ENCODE measurements around the gene KCNK13.

Gene KCNK13

DNA sequence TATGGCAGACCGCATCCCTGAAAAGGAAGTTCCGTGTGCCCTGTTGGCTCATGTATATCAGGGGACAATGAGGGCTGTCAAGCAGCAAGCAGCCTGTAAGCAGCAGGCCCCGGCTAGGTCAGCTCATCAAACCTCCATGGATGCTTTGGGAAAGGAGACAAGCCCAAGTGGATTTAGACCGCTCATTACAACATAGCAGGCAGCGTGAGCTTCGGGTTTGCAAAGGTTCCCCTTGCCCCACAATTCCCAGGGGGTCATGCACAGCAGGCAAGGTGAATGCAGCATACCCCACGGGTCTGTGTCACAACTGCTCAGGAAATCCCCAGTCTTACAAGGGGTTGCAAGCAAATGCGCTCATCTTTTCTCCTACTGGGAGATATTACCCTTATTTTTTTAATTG is 54.6 kb downstream of the KCNK13 start:
- no peak for DNase-seq (ENCODE audit: extremely low read depth in 1 of 2, low read depth in 1 of 2)

DNA sequence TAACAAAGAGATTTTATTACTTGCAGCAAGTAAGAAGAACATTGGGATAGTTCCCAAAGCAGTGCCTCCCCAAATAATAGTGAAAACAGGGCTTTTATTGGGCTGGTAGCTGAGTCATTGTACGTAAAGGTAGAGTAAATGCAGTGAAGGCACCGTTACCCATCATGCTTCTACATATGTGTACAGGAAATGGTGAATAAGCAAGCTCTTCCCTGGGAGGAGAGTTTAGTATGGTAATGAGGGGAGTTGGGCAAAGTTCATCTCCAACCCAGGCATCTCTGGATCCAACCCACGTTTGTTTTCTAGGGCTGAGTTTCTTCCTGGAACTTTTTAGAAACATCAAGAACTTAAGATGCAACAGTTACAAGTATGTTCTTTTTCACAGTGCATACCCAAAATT is 56.2 kb downstream of the KCNK13 start:
- no peak for DNase-seq (ENCODE audit: extremely low read depth in 1 of 2, low read depth in 1 of 2)

DNA sequence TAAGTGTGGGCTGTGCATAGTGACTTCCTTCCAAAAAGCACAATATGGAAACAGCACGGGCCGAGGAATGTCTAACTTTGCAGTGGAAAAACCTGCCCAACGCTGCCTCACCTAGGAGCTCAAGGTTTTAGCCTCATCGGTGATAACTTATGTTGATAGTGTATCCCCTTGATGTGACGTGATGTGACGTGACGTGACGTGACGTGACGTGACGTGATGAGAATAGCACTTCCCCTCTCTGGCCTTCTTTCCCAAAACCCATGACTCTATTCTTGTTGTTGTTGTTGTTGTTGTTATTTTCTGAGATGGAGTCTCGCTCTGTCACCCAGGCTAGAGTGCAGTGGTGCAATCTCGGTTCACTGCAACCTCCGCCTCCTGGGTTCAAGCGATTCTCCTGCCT is 64.5 kb downstream of the KCNK13 start:
- DNase-seq (ENCODE audit: extremely low read depth in 1 of 2, low read depth in 1 of 2), result no peak

DNA sequence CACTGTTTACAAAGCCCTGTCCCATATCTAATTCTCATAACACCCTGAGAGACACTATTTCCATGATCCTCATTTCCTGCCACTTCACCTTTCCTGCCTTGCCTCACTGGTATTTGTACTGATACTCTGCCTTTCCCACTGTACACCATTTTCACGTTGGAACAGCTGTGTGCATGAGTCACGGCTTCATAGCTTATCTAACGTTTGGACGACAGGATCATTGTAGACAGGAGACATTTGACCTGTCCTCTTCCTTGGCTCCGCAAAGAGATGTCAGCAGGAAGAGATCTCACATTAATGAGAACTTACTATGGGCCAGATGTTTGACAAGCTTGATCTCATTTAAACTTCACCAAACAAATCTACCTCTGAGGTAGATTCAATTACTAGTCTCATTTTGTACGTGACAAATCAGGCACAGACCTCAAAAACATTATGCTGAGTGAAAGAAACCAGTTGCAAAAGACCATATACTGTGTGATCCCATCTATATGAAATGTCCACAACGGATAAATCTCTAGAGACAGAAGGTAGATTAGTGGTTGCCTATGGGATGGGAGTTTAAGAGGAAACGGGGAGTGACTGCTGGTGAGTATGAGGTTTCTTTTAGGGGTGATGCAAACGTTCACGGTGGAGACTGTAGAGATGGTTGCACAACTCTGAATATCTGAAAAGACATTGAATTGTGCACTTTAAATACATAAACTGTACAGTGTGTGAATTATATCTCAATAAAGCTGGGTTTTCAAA is 71.2 kb downstream of the KCNK13 start:
- no peak for DNase-seq (ENCODE audit: extremely low read depth in 1 of 2, low read depth in 1 of 2)

DNA sequence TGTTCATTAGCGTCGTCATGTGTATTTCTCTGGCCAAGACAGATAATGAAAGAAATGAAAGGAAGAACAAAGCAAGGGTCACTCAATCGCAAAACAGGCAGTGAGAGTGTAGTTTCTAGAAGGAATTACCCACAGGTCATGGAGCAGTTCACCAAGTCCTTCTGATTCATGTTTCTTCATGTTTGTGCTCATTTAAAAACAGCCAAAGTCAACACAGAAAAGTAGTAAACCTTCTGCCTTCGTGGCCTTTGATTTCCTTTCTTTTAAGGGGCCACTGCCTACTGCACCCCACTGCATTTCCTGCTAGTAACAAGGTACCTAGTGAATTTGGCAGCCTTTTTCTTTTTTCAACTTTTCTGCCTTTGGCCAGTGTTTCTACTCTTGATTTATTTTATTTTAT is 75.1 kb downstream of the KCNK13 start:
- no peak for DNase-seq (ENCODE audit: extremely low read depth in 1 of 2, low read depth in 1 of 2)

DNA sequence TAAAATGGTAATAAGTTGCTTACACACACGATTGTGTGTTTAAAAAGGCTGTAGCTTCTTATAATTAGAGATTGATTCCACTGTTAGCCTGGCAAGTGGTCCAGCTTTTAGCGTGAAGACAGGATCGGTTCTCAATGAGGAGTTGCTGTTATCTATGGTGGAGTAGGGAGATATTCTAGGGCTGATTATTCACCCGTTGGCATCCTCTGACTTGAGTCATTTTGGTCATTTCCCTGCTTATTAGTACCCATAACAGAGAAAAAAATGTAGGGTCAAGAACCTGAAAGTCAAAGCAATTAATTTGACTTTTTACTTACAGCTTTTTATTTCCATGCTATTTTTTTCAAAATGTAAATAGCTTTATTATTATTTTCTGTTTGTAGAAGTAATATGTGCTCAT is 76.0 kb downstream of the KCNK13 start:
- DNase-seq (ENCODE audit: extremely low read depth in 1 of 2, low read depth in 1 of 2), result no peak

DNA sequence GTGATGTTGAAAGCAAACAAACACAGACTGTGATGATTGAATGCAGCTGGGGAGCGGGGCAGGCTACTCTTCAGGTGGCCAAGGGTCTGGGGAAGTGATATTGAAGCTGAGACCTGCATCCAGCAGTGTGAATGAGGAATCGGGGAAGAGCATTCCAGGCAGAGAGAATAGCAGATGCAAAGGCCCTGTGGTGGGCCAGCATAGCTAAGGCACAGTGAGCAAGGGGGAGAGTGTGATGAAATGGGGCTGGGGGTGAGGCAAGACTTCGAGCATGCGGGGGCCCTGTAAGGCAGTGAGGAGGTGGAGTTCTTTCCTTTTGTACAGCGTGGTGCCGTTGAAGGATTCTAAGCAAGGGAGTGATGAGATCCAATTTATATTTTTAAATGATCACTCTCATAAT is 77.4 kb downstream of the KCNK13 start:
- DNase-seq (ENCODE audit: extremely low read depth in 1 of 2, low read depth in 1 of 2), result no peak

DNA sequence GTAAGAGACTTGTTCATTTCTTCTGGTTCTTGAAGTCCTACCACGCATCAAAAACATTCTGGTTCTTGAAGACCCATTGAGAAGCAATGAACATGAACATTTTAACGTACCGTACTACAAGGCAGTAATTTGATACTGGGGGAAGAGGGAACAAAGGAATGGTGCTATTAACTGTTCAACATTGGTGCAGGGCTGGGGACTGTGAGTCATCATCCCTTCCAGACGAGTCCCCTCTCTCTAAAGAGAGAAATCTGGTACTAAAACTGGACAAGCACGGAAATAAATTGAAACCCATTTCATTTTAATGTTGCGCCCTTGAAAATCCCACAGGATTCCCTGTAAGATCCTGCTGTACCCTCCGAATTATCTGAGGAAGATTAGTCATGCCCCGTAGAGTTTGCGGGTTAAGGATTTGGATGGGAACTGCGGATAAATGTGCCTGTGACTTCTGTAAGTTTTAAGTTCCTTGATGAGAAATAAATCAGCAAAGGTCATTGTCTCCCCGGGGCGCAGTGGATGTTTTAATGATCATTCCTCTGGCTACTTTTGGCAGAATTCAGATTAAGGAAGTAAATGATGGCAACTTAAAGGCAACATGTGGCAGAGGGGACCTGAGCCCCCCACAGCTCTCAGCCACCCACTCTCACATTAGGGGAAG is 78.6 kb downstream of the KCNK13 start:
- DNase-seq (ENCODE audit: extremely low read depth in 1 of 2, low read depth in 1 of 2), result no peak

DNA sequence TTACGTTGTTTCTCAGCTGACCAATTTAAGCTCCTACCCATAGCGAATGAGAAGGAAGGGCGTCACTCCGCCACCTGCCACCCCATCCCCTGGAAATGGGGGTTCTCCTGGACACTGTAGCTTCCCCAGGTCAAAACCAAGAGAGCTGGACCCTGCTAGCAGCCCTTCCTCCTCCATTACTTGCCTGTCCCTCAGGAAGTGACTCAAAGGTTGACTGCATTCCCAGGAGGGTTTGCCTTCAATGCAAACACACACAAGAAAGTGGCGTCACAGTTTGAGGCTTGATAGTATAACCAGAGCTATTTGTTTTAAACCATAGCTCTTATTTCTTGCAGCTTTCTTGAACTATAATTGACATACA is 79.1 kb downstream of the KCNK13 start:
- no peak for DNase-seq (ENCODE audit: extremely low read depth in 1 of 2, low read depth in 1 of 2)

DNA sequence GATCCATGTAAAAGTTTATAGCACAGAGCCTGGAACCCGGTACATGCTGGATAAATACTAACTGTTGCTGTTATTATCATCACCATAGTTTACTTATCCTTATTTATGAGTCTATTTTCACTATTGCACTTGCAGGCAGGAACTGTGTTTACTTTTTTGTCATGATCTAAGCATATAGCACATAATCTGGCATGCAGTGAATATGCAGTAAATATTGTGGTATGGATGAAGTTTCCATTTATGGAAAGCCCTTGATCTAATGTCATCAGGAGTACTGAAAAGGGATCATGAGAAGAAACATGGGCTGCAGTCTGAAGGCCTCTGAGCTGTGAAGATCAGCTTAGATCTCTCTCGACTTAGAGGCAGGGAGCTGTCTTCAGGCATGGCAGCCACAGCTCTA is 91.6 kb downstream of the KCNK13 start:
- no peak for DNase-seq (ENCODE audit: extremely low read depth in 1 of 2, low read depth in 1 of 2)

DNA sequence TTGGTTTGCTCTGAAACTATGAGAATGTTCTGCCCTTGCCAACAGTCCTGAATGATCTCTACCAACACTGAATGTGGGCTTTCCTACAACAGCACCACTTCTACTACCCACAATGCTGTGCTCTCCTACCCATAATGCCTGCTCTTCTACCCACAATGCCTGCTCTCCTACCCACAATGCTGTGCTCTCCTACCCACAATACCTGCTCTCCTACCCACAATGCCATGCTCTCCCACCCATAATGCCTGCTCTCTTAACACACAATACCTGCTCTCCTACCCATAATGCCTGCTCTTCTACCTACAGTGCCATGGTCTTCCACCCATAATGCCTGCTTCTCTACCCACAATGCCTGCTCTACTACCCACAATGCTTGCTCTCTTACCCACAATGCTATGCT is 92.3 kb downstream of the KCNK13 start:
- no peak for DNase-seq (ENCODE audit: extremely low read depth in 1 of 2, low read depth in 1 of 2)

DNA sequence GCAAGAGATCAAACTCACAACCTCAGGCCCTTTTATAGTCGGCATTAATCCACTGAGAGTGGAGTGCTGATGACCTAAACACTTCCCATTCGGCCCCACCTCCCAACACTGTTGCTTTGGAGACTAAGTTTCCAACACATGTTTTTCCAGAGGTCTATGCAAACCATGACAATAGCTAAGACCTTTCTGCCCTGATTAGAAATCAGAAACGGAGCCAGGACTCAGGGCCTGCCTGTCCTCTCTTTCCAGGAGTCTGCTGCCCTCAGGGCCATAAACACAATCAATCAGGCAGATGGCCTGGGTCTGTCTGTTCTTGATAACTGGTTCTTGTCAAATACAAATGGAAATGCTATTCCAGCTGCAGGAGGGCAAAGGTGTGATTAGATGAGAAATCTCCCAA is 97.4 kb downstream of the KCNK13 start:
- DNase-seq (ENCODE audit: extremely low read depth in 1 of 2, low read depth in 1 of 2), result no peak

DNA sequence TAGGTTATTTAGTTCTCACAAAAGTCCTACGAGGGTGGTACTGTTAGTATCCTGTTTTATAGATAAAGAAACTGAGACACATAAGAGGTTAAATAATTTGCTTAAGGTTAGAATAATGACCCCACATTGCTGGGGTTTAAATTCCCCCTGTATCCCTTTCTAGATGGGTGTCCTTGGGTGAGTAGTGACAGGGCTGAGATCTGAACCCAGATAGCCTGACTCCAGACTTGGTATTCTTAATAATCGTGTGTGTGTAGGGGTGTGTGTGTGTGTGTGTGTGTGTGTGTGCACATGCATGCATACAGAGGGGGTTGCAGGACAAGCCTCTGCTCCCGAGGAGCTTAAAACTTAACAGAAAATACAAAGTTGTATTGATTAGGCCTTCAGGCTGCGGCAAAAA is 97.9 kb downstream of the KCNK13 start:
- DNase-seq (ENCODE audit: extremely low read depth in 1 of 2, low read depth in 1 of 2), result no peak

DNA sequence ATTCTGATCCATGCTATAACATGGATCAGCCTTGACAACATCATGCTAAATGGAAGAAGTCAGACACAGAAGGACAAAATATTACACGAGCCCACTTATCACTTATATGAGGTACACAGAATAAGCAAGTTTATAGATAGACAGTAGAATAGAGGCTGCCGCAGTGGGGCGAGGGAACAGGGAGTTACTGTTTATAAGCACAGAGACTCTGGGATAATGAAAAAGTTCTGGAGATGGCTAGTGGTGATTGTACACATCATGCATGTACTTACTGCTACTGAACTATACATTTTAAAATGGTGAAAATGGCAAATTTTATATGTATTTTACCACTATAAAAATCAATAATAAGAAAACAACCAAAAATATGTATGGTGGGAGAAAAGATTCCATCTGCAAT is 99.3 kb downstream of the KCNK13 start:
- no peak for DNase-seq (ENCODE audit: extremely low read depth in 1 of 2, low read depth in 1 of 2)

DNA sequence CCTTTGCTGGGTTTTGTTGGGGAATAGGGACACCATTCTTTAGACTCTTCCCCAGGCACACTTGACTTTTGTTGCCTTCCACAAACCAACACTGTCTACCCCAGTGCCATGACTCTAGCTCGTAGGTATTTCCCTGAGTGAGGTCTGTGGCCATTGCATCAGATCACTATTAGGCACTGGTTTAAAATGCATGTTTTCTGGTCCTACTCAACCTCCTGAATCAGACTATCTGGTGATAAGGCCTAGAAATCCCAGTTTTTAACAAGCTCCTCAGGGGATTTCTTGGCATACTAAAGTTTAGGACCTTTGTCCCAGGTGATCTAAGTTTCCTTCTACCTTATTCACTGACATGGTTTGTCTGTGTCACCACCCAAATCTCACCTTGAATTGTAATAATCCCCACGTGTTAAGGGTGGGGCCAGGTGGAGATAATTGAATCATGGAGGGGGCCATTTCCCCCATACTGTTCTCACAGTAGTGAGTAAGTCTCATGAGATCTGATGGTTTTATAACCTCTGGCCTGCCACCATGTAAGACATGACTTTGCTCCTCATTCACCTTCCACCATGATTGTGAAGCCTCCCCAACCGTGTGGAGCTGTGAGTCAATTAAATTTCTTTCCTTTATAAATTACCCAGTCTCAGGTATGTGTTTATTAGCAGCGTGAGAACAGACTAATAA is 106.8 kb downstream of the KCNK13 start:
- no peak for DNase-seq (ENCODE audit: extremely low read depth in 1 of 2, low read depth in 1 of 2)

DNA sequence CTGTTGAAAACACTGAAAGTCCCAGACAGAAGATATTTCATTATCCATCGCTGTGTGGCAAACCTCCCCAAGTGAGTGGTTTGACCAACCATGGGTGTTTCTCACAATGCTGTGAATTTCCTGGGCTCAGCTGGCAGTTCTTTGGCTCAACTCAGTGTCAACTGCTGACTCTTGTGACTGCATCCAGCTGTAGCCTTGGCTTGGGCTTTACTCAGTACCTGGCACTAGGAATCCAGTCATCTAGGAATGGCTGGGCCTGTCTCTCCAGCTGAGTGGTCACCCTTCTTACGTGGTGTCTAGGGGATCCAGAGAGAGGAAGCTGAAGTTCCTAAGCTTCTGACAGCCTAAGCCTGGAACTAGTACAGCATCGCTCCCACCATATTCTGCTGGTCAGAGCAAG is 113.8 kb downstream of the KCNK13 start:
- no peak for DNase-seq (ENCODE audit: extremely low read depth in 1 of 2, low read depth in 1 of 2)

DNA sequence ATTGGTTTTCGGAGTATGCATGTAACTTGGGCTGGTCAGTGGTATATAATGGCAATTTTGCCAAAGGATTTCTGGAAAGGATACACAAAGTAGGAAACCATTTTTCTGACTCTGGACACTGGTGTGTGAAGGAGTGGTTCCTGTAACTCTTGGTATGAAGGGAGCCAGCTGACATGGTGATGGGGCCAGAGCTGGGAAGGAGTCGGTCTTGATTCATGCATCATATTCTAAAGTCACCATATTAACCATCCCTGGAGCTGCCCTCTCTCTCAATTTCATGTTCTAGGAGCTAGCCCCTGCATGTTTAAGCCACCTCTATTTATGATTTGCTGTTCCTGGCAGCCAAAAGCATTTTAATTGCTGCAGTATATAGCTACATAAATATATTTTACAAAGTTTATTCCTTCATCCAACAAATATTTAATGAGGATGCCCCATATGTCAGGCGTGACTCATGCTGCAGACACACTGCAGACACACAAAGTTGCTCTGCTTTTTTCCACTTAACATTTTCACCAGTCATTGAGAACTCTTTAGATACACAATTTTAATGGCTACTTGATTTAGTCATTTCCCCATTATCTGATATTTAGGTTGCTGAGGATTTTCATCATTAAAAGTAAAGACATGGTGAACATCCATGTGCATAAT is 115.9 kb downstream of the KCNK13 start:
- DNase-seq (ENCODE audit: extremely low read depth in 1 of 2, low read depth in 1 of 2), result no peak

DNA sequence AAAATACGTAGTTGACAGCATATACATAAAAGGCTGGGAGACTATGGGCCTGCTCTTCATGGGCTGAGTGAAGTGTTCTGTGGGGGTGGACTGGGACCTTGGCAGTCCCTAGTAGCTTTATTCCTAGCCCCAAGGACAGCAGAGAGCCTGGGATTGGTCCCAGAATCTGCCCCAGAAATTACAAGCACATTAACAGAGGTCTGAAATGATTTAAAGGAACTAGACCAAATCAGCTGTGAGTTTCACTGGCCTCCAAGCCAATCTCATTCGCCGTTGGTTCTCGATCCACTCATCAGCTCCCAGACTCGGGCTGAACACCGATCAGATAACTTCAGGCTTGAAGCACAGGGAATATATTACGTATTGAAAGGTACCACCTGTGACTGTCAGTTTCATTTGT is 117.6 kb downstream of the KCNK13 start:
- no peak for DNase-seq (ENCODE audit: extremely low read depth in 1 of 2, low read depth in 1 of 2)

DNA sequence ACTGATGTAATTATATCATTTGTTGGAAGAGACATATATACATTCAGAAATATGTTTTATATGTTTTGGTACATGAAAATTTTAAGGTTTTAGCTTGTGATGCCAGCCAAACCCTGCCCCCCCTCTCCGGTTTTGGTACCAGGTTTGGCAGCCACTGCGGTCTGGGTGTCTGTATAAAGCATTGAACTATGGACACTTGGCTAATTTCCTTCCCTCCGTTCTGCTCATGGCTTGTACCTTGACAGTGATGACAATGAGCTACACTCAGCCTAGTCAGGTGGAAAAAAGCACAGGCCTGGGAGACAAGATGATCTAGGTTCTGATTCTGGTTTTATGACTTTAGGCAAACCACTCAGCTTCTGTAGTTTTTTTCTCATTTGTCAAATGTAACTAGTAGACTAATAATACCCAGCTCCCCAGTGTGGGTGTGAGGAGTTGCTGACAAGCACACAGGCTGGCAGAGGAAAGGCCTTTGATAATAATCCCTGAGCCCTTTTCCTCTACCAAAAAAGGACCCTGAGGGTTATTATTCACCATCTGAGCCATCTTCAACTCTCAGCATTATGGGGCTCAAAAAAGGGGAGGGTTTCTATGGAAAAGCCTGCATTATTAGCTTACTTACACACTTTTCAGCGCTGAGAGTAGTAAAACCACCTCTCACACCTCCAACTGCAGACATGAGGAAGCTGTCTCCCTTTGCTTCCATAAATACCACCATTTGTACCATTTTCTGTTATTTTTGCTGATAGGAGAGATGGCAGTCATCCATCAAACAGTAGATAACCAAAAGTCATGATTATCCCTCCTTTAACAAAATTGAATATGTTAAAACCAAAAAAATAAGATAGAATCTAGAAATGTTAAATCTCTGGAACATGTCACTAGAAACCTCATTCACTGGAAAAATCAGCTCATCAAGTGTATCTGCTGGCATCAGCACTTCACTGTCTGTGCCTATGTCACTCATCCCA is 118.3 kb downstream of the KCNK13 start:
- no peak for DNase-seq (ENCODE audit: extremely low read depth in 1 of 2, low read depth in 1 of 2)

DNA sequence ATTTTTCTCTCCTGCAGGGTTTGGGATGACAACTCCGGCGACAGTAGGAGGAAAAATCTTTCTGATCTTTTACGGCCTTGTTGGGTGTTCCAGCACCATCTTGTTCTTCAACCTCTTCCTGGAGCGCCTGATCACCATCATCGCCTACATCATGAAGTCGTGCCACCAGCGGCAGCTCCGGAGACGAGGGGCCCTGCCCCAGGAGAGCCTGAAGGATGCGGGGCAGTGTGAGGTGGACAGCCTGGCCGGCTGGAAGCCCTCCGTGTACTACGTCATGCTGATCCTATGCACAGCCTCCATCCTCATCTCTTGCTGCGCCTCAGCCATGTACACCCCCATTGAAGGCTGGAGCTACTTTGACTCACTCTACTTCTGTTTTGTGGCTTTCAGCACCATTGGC is 122.3 kb downstream of the KCNK13 start:
- no peak for DNase-seq (ENCODE audit: extremely low read depth in 1 of 2, low read depth in 1 of 2)
